ENCODE data around the gene ERN1.

Gene ERN1

GRCh38 chr17:64083093-64083492 is 46.9 kb downstream of the ERN1 start:
- DNase-seq, result no peak

- DNase-seq, result peak; percentile 99
Observed at GRCh38 chr17:64081802-64082799, 47.8 kb downstream of the ERN1 start.

- peak; percentile 15 for DNase-seq
Observed at GRCh38 chr17:64080174-64080618, 49.7 kb downstream of the ERN1 start.

- DNase-seq, result no peak
Observed at GRCh38 chr17:64077379-64077778, 52.6 kb downstream of the ERN1 start.

- no peak for DNase-seq
Observed at GRCh38 chr17:64075913-64076312, 54.0 kb downstream of the ERN1 start.

GRCh38 chr17:64074704-64075426 is 55.1 kb downstream of the ERN1 start:
- DNase-seq, result no peak

GRCh38 chr17:64073771-64074703 is 55.9 kb downstream of the ERN1 start:
- DNase-seq, result no peak

- no peak for DNase-seq
Observed at GRCh38 chr17:64071111-64071510, 58.8 kb downstream of the ERN1 start.

- no peak for DNase-seq
Observed at GRCh38 chr17:64070213-64070612, 59.7 kb downstream of the ERN1 start.

- no peak for DNase-seq
Observed at GRCh38 chr17:64069143-64069542, 60.8 kb downstream of the ERN1 start.

- DNase-seq, result no peak
Observed at GRCh38 chr17:64067657-64068056, 62.3 kb downstream of the ERN1 start.

GRCh38 chr17:64066716-64067115 is 63.2 kb downstream of the ERN1 start:
- no peak for DNase-seq

GRCh38 chr17:64065161-64065560 is 64.8 kb downstream of the ERN1 start:
- DNase-seq, result no peak

GRCh38 chr17:64064331-64064730 is 65.6 kb downstream of the ERN1 start:
- no peak for DNase-seq

GRCh38 chr17:64063766-64064224 is 66.1 kb downstream of the ERN1 start:
- DNase-seq, result no peak

- no peak for DNase-seq
Observed at GRCh38 chr17:64063088-64063487, 66.9 kb downstream of the ERN1 start.

GRCh38 chr17:64061178-64061898 is 68.6 kb downstream of the ERN1 start:
- DNase-seq, result no peak

GRCh38 chr17:64060331-64060730 is 69.6 kb downstream of the ERN1 start:
- DNase-seq, result no peak

- DNase-seq, result no peak
Observed at GRCh38 chr17:64059756-64060155, 70.2 kb downstream of the ERN1 start.

GRCh38 chr17:64058621-64059020 is 71.3 kb downstream of the ERN1 start:
- no peak for DNase-seq

GRCh38 chr17:64057701-64058263 is 72.2 kb downstream of the ERN1 start:
- no peak for DNase-seq

Measured in NCI-H524 treated with DMSO at 0.1 percent for 48 hours (cell line).